ENCODE measurements around the gene HIVEP3. TPM values are rescaled to one million over a fixed set of nuclear protein-coding genes. Genes with fewer than 3 reads are reported as not detected.

HIVEP3 gene
- total and polyA plus RNA-seq, 7 donors, result 0.70 to 3.4 (median 2.1) TPM

GRCh38 chr1:41791667-41792484, 126.8 kb downstream of the HIVEP3 start:
- intact Hi-C loops (cut with DNase I), result loop anchor here in 1 of 2 donors (5.0 kb wide), 1 partner anchor 215 kb away; no protein-coding TSS in a partner anchor
- H3K4me3 ChIP-seq, result no peak overlapping the region
- H3K27me3 ChIP-seq (ENCODE audit: insufficient read depth in 3 of 3, low read length in 2 of 3), result no peaks in the 10 kb centered on the region
- no peak for DNase-seq
- TF ChIP-seq CTCF (IDR thresholded peaks at IDR 0.05), result no peak
- no peaks in the 10 kb centered on the region for H3K4me1 ChIP-seq
- H3K9me3 ChIP-seq, result no peaks in the 10 kb centered on the region
- WGBS, 3 donors, result 85 to 89% (median 88%) methylated on average over 5 of the region's 5 CpGs
- no peak overlapping the region for H3K27ac ChIP-seq
- no peaks in the 10 kb centered on the region for H3K36me3 ChIP-seq (ENCODE audit: insufficient read depth in 1 of 2, low read depth in 1 of 2)
- no peak for ATAC-seq

- no peak for ATAC-seq
- intact Hi-C loops (cut with DNase I), result loop anchor here in 1 of 2 donors (5.0 kb wide), 1 partner anchor 213 kb away; no protein-coding TSS in a partner anchor
Measured at GRCh38 chr1:41790351-41790750, 128.4 kb downstream of the HIVEP3 start.

GRCh38 chr1:41789661-41790330, 128.9 kb downstream of the HIVEP3 start:
- no peak for DNase-seq
- Histone ChIP-seq H3K9me3 (no peaks in the 10 kb centered on the region), H3K27me3 (ENCODE audit: insufficient read depth in 3 of 3, low read length in 2 of 3) (no peaks in the 10 kb centered on the region), H3K4me1 (peaks cover 5% of the 10 kb centered on the region), H3K4me3 (no peak overlapping the region), H3K27ac (no peak overlapping the region), H3K36me3 (ENCODE audit: insufficient read depth in 1 of 2, low read depth in 1 of 2) (no peaks in the 10 kb centered on the region)
- intact Hi-C loops (cut with DNase I), result loop anchor here in 1 of 2 donors (5.0 kb wide), 1 partner anchor 212 kb away; no protein-coding TSS in a partner anchor
- ATAC-seq, result no peak
- WGBS, 3 donors, result 83 to 86% (median 85%) methylated on average over 3 of the region's 3 CpGs
- TF ChIP-seq CTCF (IDR thresholded peaks at IDR 0.05), result no peak

More at GRCh38 chr1:41790351-41790750, 128.4 kb downstream of the HIVEP3 start:
- no peak overlapping the region for H3K4me3 ChIP-seq
- no peak for DNase-seq
- no peaks in the 10 kb centered on the region for H3K36me3 ChIP-seq (ENCODE audit: insufficient read depth in 1 of 2, low read depth in 1 of 2)
- no peaks in the 10 kb centered on the region for H3K27me3 ChIP-seq (ENCODE audit: insufficient read depth in 3 of 3, low read length in 2 of 3)
- H3K9me3 ChIP-seq, result no peaks in the 10 kb centered on the region
- no peak overlapping the region for H3K27ac ChIP-seq
- TF ChIP-seq CTCF (IDR thresholded peaks at IDR 0.05), result no peak
- 73 to 100% (median 81%) methylated on average over 4 of the region's 4 CpGs for WGBS, 3 donors
- H3K4me1 ChIP-seq, result peaks cover 5% of the 10 kb centered on the region

- TF ChIP-seq CTCF (IDR thresholded peaks at IDR 0.05), result no peak
- ATAC-seq, result no peak
- peaks cover 15% of the 10 kb centered on the region for H3K4me1 ChIP-seq
- H3K9me3 ChIP-seq, result no peaks in the 10 kb centered on the region
- 78 to 90% (median 84%) methylated on average over 3 of the region's 3 CpGs for WGBS, 3 donors
- H3K36me3 ChIP-seq (ENCODE audit: insufficient read depth in 1 of 2, low read depth in 1 of 2), result no peaks in the 10 kb centered on the region
- intact Hi-C loops (cut with DNase I), result no loop called here
- no peaks in the 10 kb centered on the region for H3K27me3 ChIP-seq (ENCODE audit: insufficient read depth in 3 of 3, low read length in 2 of 3)
- DNase-seq, result no peak
- H3K27ac ChIP-seq, result no peak overlapping the region
- H3K4me3 ChIP-seq, result no peak overlapping the region
Measured at GRCh38 chr1:41788427-41788826, 130.3 kb downstream of the HIVEP3 start.
